ENCODE data around the gene AGL.

The AGL gene

DNA sequence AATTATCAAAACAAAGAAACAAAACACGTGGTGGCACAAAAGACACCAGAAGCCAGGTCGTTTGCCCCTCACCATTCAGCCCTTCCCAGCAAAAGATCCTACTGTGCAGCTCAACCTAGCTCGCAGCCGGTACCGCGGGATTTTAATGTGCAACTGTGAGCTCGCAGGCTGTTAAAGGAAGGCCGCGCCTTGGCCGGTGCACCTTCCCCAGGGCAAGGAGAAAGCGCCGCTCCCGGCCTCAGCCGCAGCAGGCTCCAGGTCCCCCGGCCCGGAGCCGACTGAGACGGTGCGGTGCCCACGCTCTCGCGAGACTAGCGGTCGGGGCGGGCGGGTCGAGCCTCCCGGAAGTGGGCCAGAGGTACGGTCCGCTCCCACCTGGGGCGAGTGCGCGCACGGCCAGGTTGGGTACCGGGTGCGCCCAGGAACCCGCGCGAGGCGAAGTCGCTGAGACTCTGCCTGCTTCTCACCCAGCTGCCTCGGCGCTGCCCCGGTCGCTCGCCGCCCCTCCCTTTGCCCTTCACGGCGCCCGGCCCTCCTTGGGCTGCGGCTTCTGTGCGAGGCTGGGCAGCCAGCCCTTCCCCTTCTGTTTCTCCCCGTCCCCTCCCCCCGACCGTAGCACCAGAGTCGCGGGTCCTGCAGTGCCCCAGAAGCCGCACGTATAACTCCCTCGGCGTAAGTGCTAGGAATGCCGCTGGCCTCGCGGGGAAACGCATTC lies at the start of gene AGL:
Gene AGL, plus strand, starts transcription at position 618 of the 715 bp plus-strand sequence. CDS start 682 bp downstream, outside the sequence.
- Histone ChIP-seq H3K27ac (ENCODE audit: low read depth, low read length) (peak within 1 kb of the TSS; percentile 86), H3K36me3 (ENCODE audit: control insufficient read depth, insufficient read depth, low read length) (peaks cover 8% of the 10 kb centered on the region), H3K9ac (ENCODE audit: low read depth, low read length) (peak within 1 kb of the TSS; percentile 85), H3K27me3 (ENCODE audit: control insufficient read depth, insufficient read depth, low read length) (no peaks in the 10 kb centered on the region), H3K9me3 (ENCODE audit: control insufficient read depth, insufficient read depth, low read length) (no peaks in the 10 kb centered on the region), H3K4me1 (ENCODE audit: control insufficient read depth, insufficient read depth, low read length) (peaks cover 13% of the 10 kb centered on the region), H3K4me3 (ENCODE audit: low read depth, low read length) (peak within 1 kb of the TSS; percentile 91)

DNA sequence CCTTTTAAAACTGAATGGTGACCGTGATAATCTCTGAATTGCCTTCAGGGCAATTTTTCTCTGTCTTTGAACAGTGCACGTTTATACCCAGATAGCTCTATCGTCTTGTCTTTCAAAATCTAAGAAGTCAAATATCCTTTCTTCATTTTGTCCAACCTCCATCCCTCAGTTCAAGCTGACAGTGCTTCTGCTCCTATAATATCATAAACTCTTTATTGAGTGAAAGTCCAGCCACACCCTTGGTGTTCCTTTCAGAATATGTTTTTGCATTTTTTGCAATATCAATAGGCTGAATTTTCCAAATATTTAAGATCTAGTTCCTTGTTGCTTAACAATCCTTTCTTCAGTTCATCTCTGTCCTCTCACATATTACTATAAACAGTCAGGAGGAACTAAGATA lies 48.6 kb upstream of the AGL start:
- H3K4me1 ChIP-seq (ENCODE audit: control insufficient read depth, insufficient read depth, low read length) = no peaks in the 10 kb centered on the region
- H3K27ac ChIP-seq (ENCODE audit: low read depth, low read length) = no peak overlapping the region
- H3K4me3 ChIP-seq (ENCODE audit: low read depth, low read length) = no peak overlapping the region
- no peak overlapping the region for H3K9ac ChIP-seq (ENCODE audit: low read depth, low read length)
- H3K36me3 ChIP-seq (ENCODE audit: control insufficient read depth, insufficient read depth, low read length) = no peaks in the 10 kb centered on the region
- no peaks in the 10 kb centered on the region for H3K27me3 ChIP-seq (ENCODE audit: control insufficient read depth, insufficient read depth, low read length)
- no peaks in the 10 kb centered on the region for H3K9me3 ChIP-seq (ENCODE audit: control insufficient read depth, insufficient read depth, low read length)

GRCh38 chr1:99806882-99807281 lies 43.3 kb upstream of the AGL start:
- Histone ChIP-seq H3K27ac (ENCODE audit: low read depth, low read length) (no peak overlapping the region), H3K9me3 (ENCODE audit: control insufficient read depth, insufficient read depth, low read length) (no peaks in the 10 kb centered on the region), H3K36me3 (ENCODE audit: control insufficient read depth, insufficient read depth, low read length) (no peaks in the 10 kb centered on the region)

DNA sequence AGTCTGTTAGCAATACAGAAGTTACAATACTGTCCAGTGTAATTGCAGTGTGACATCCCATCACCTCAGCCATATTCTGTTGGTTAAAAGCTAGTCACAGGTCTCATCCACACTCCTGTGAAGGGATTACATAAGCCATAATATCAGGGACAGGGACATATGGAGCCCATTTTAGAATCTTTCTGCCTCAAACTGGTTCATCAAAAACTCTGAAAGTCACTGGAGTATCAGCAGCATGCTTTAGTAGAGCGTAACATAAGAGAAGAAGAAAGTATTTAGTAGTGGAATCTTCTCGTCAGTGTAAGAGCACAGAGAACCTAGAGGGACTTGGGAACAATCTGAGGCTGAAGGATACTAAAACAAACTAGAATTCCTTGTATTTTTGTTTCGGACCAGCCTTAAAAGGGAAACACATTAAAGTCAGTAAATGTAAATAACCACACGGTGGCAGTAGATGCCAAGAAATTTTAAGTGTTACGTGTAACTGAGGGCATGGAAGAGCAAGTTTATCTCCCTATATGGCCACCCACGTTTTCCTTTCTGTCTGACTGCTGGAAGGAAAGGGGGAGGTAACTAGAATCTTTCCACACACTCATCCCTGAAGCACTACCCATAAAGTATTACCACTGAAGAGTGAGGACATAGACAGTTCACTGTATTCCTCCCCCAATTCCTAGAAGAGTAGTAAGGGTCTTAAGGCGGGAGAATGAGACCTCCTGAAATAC lies 41.6 kb upstream of the AGL start:
- peaks cover 8% of the 10 kb centered on the region; the same call in 1 of the 2 replicates for H3K4me1 ChIP-seq (ENCODE audit: control insufficient read depth, insufficient read depth, low read length)
- H3K9me3 ChIP-seq (ENCODE audit: control insufficient read depth, insufficient read depth, low read length) = no peaks in the 10 kb centered on the region
- no peak overlapping the region for H3K4me3 ChIP-seq (ENCODE audit: low read depth, low read length)
- H3K27ac ChIP-seq (ENCODE audit: low read depth, low read length) = no peak overlapping the region
- H3K27me3 ChIP-seq (ENCODE audit: control insufficient read depth, insufficient read depth, low read length) = no peaks in the 10 kb centered on the region
- H3K9ac ChIP-seq (ENCODE audit: low read depth, low read length) = no peak overlapping the region
- no peaks in the 10 kb centered on the region for H3K36me3 ChIP-seq (ENCODE audit: control insufficient read depth, insufficient read depth, low read length)

More at GRCh38 chr1:99806882-99807281, 43.3 kb upstream of the AGL start:
- Histone ChIP-seq H3K4me1 (ENCODE audit: control insufficient read depth, insufficient read depth, low read length) (peaks cover 8% of the 10 kb centered on the region; the same call in 1 of the 2 replicates), H3K9ac (ENCODE audit: low read depth, low read length) (no peak overlapping the region), H3K27me3 (ENCODE audit: control insufficient read depth, insufficient read depth, low read length) (no peaks in the 10 kb centered on the region), H3K4me3 (ENCODE audit: low read depth, low read length) (no peak overlapping the region)

DNA sequence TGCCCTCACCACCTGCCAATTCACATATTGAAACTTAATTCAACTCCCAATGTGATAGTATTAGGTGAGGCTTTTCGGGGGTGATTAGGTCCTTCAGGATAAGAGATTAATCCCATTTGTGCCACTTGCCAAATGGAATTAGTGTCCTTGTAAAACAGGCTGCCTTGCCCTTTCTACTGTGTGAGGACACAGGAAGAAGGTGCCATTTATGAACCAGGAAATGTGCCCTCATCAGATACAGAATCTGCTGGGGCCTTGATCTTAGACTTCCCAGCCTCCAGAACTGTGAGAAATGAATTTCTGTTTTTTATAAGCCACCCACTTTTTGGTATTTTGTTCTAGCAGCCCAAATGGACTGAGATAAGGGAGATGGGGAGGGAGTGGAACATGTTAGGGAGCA lies 39.1 kb upstream of the AGL start:
- Histone ChIP-seq H3K9ac (ENCODE audit: low read depth, low read length) (no peak overlapping the region), H3K36me3 (ENCODE audit: control insufficient read depth, insufficient read depth, low read length) (no peaks in the 10 kb centered on the region), H3K27ac (ENCODE audit: low read depth, low read length) (no peak overlapping the region), H3K27me3 (ENCODE audit: control insufficient read depth, insufficient read depth, low read length) (no peaks in the 10 kb centered on the region), H3K4me3 (ENCODE audit: low read depth, low read length) (no peak overlapping the region), H3K9me3 (ENCODE audit: control insufficient read depth, insufficient read depth, low read length) (no peaks in the 10 kb centered on the region), H3K4me1 (ENCODE audit: control insufficient read depth, insufficient read depth, low read length) (peaks cover 11% of the 10 kb centered on the region; the same call in 1 of the 2 replicates)

- Histone ChIP-seq H3K4me3 (ENCODE audit: low read depth, low read length) (no peak overlapping the region), H3K9me3 (ENCODE audit: control insufficient read depth, insufficient read depth, low read length) (no peaks in the 10 kb centered on the region), H3K4me1 (ENCODE audit: control insufficient read depth, insufficient read depth, low read length) (peaks cover 11% of the 10 kb centered on the region; the same call in 1 of the 2 replicates), H3K27ac (ENCODE audit: low read depth, low read length) (no peak overlapping the region), H3K27me3 (ENCODE audit: control insufficient read depth, insufficient read depth, low read length) (no peaks in the 10 kb centered on the region), H3K9ac (ENCODE audit: low read depth, low read length) (no peak overlapping the region), H3K36me3 (ENCODE audit: control insufficient read depth, insufficient read depth, low read length) (no peaks in the 10 kb centered on the region)
These were observed 38.4 kb upstream of the AGL start for GRCh38 chr1:99811747-99812146.

DNA sequence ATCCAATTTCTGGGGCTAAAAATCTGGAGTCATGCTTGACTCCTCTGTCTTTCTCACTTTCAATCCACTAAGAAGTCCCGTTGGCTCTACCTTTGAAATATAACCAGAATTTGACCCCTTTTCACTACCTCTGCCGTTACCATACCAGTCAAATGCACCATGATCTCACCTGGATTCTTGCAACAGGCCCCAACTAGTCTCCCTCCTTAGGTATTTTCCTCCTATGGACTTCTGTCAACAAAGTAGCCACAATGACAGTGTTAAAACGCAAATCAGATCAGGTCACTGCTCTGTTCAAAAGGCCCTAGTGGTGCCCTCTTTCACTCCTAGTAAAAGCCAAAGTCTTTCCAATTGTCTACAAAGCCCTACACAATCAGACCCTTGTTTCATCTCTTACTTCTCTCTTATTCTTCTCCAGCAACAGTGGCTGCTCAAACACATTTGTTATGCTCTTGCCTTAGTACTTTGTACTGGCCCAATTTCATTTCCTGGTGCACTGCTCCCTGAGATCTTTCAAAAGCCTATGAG lies 35.7 kb upstream of the AGL start:
- H3K4me1 ChIP-seq (ENCODE audit: control insufficient read depth, insufficient read depth, low read length) = 0 out of 2 replicates have a peak, but pooled peaks cover 4% of the 10 kb centered on the region
- H3K27me3 ChIP-seq (ENCODE audit: control insufficient read depth, insufficient read depth, low read length) = no peaks in the 10 kb centered on the region
- no peak overlapping the region for H3K4me3 ChIP-seq (ENCODE audit: low read depth, low read length)
- H3K27ac ChIP-seq (ENCODE audit: low read depth, low read length) = no peak overlapping the region
- no peaks in the 10 kb centered on the region for H3K36me3 ChIP-seq (ENCODE audit: control insufficient read depth, insufficient read depth, low read length)
- no peak overlapping the region for H3K9ac ChIP-seq (ENCODE audit: low read depth, low read length)
- H3K9me3 ChIP-seq (ENCODE audit: control insufficient read depth, insufficient read depth, low read length) = no peaks in the 10 kb centered on the region

- Histone ChIP-seq H3K4me1 (ENCODE audit: control insufficient read depth, insufficient read depth, low read length) (0 out of 2 replicates have a peak, but pooled peaks cover 4% of the 10 kb centered on the region), H3K27me3 (ENCODE audit: control insufficient read depth, insufficient read depth, low read length) (no peaks in the 10 kb centered on the region), H3K36me3 (ENCODE audit: control insufficient read depth, insufficient read depth, low read length) (no peaks in the 10 kb centered on the region), H3K9ac (ENCODE audit: low read depth, low read length) (no peak overlapping the region), H3K9me3 (ENCODE audit: control insufficient read depth, insufficient read depth, low read length) (no peaks in the 10 kb centered on the region), H3K27ac (ENCODE audit: low read depth, low read length) (no peak overlapping the region), H3K4me3 (ENCODE audit: low read depth, low read length) (no peak overlapping the region)
These were observed 33.5 kb upstream of the AGL start for GRCh38 chr1:99816656-99817055.

DNA sequence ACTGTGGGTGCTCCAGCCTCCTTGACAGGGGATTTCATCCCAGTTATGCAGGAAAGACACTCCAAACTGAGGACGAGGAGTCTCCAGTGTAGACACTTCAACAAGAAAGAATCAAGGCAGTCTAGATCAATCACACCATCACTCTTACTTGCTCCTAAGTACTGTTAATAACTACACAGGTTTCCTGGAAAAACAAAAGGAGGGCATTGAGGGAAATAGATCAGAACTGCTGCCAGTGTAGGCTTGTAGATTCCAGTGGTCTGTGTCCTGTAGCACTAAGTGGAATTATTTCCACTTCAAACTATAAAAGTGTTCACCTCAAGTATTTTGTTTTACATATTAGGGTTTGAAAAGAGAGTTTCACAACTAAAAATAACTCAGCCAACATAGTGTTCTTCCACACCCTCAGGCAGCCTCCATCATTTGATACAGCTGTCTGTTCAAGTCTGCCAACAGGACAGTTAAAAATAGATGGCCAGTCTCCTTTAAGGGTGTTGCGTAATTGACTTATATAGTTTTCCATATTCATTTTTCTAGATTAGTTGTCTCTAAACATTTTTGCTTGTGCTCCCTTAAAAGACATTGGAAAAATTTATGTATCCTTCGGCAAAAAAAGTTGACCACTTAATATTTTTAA lies 32.0 kb upstream of the AGL start:
- no peak overlapping the region for H3K27ac ChIP-seq (ENCODE audit: low read depth, low read length)
- no peak overlapping the region for H3K4me3 ChIP-seq (ENCODE audit: low read depth, low read length)
- H3K27me3 ChIP-seq (ENCODE audit: control insufficient read depth, insufficient read depth, low read length) = no peaks in the 10 kb centered on the region
- no peaks in the 10 kb centered on the region for H3K36me3 ChIP-seq (ENCODE audit: control insufficient read depth, insufficient read depth, low read length)
- H3K9ac ChIP-seq (ENCODE audit: low read depth, low read length) = no peak overlapping the region
- no peaks in the 10 kb centered on the region for H3K9me3 ChIP-seq (ENCODE audit: control insufficient read depth, insufficient read depth, low read length)
- 0 out of 2 replicates have a peak, but pooled peaks cover 4% of the 10 kb centered on the region for H3K4me1 ChIP-seq (ENCODE audit: control insufficient read depth, insufficient read depth, low read length)

DNA sequence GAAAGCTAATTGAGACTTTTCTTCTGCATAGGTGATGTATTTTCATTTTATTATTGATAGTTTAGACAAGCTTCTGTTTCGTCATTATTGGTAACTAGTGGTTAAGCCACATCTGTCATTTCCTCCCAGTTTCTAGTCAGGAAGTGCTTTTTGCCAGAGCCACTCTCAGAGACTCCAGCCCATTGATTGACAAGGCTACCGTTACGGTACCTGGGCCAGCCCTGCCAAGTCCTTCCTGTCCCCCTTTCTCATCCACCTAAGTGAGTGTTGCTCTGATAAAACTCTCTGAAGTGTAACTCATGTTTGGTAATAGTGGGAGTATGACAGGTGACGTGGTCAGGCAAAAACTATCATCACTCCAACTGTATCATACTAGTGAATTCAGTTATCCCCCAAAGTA lies 29.6 kb upstream of the AGL start:
- H3K4me1 ChIP-seq (ENCODE audit: control insufficient read depth, insufficient read depth, low read length) = no peaks in the 10 kb centered on the region
- no peaks in the 10 kb centered on the region for H3K27me3 ChIP-seq (ENCODE audit: control insufficient read depth, insufficient read depth, low read length)
- no peak overlapping the region for H3K27ac ChIP-seq (ENCODE audit: low read depth, low read length)
- no peaks in the 10 kb centered on the region for H3K36me3 ChIP-seq (ENCODE audit: control insufficient read depth, insufficient read depth, low read length)
- H3K9me3 ChIP-seq (ENCODE audit: control insufficient read depth, insufficient read depth, low read length) = no peaks in the 10 kb centered on the region; the same call in 1 of the 2 replicates
- no peak overlapping the region for H3K4me3 ChIP-seq (ENCODE audit: low read depth, low read length)
- no peak overlapping the region for H3K9ac ChIP-seq (ENCODE audit: low read depth, low read length)
